Measurements from ENCODE around the gene EEF2. TPM values are rescaled to one million over a fixed set of nuclear protein-coding genes. Genes with fewer than 3 reads are reported as not detected.

The EEF2 gene
- polyA plus RNA-seq, 4 donors, result 962 to 2,089 (median 1,615) TPM

DNA sequence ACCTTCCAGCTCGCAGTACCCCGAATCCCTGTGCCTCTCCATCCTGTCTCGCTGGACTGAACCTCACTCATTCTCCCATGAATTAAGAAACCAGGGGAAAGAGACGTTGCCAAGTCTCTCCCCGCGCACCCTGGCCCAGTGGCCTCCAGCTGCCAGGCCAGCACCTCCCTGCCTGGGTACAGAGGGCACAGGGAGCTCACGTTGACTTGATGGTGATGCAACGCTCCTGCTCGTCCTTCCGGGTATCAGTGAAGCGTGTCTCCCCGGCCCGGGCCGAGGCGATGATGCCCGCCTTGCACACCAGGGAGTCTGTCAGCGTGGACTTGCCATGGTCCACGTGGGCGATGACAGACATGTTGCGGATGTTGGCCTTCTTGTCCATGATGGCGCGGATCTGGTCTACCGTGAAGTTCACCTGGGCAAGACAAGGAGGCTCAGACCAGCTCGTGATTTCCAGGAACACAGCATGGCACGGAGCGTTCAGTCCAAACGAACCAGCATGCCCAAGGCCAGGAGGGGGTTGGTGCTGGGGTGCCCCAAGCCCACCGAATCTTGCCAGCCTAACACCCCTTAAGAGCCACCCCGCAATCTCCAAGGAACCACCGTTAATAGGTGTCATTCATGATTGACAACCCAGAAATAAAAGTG is 1.2 kb downstream of the EEF2 start:
- DNase-seq (peak; percentile 66 to 88), FAIRE-seq (no peak)
- H3K4me1 ChIP-seq (ENCODE audit: control insufficient read depth in 3 of 3, insufficient read depth in 2 of 3, low read depth in 1 of 3, low read length in 2 of 3), result peaks cover 0 to 29% (median 0%) of the 10 kb centered on the region in 3 donors
- peaks cover 0 to 7% (median 0%) of the 10 kb centered on the region in 3 donors for H3K27me3 ChIP-seq (ENCODE audit: control insufficient read depth in 3 of 3, insufficient read depth in 3 of 3, low read length in 3 of 3)
- H3K27ac ChIP-seq (ENCODE audit: low read depth in 1 of 3, low read length in 2 of 3), result peak overlapping the region; percentile 90 to 98 (median 98)
- H3K9me3 ChIP-seq (ENCODE audit: control insufficient read depth in 2 of 2, insufficient read depth in 1 of 2, low read depth in 1 of 2, low read length in 1 of 2), result no peaks in the 10 kb centered on the region
- 6 to 19% (median 8%) methylated on average over 30 of the region's 30 CpGs for WGBS, 3 donors
- peak overlapping the region; percentile 85 to 97 (median 89) for H3K4me3 ChIP-seq (ENCODE audit: low read depth in 1 of 3, low read length in 3 of 3)
- peaks cover 30 to 56% (median 42%) of the 10 kb centered on the region in 3 donors for H3K36me3 ChIP-seq (ENCODE audit: control insufficient read depth in 3 of 3, insufficient read depth in 2 of 3, low read depth in 1 of 3, low read length in 3 of 3)

DNA sequence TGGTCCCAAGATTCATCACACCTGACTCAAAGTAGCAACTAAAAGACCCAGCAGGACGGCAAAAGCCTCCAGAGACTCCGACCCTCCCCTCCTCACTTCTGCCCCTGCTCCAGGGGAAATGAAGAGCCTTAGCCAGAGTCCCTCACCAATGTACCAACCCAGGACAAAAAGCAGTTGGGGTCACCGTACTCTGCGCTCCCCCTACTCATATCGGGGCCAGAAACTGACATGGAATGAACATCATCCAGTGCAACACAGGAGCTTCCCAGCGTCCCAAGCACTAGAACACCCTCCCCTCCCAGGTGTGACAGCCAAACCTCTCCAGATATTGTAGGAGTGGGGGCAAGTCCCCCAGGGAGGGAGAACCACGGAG is 1.7 kb downstream of the EEF2 start:
- Histone ChIP-seq H3K4me1 (ENCODE audit: control insufficient read depth in 3 of 3, insufficient read depth in 2 of 3, low read depth in 1 of 3, low read length in 2 of 3) (peaks cover 0 to 29% (median 0%) of the 10 kb centered on the region in 3 donors), H3K36me3 (ENCODE audit: control insufficient read depth in 3 of 3, insufficient read depth in 2 of 3, low read depth in 1 of 3, low read length in 3 of 3) (peaks cover 33 to 62% (median 44%) of the 10 kb centered on the region in 3 donors), H3K27me3 (ENCODE audit: control insufficient read depth in 3 of 3, insufficient read depth in 3 of 3, low read length in 3 of 3) (peaks cover 0 to 7% (median 0%) of the 10 kb centered on the region in 3 donors), H3K4me3 (ENCODE audit: low read depth in 1 of 3, low read length in 3 of 3) (peak overlapping the region in 2 of 3 donors; percentile 89 to 97), H3K27ac (ENCODE audit: low read depth in 1 of 3, low read length in 2 of 3) (peak overlapping the region; percentile 21 to 98 (median 69)), H3K9me3 (ENCODE audit: control insufficient read depth in 2 of 2, insufficient read depth in 1 of 2, low read depth in 1 of 2, low read length in 1 of 2) (no peaks in the 10 kb centered on the region)
- DNase-seq (no peak), FAIRE-seq (no peak)
- 45 to 61% (median 59%) methylated on average over 6 to 7 of the region's 7 CpGs for WGBS, 3 donors

DNA sequence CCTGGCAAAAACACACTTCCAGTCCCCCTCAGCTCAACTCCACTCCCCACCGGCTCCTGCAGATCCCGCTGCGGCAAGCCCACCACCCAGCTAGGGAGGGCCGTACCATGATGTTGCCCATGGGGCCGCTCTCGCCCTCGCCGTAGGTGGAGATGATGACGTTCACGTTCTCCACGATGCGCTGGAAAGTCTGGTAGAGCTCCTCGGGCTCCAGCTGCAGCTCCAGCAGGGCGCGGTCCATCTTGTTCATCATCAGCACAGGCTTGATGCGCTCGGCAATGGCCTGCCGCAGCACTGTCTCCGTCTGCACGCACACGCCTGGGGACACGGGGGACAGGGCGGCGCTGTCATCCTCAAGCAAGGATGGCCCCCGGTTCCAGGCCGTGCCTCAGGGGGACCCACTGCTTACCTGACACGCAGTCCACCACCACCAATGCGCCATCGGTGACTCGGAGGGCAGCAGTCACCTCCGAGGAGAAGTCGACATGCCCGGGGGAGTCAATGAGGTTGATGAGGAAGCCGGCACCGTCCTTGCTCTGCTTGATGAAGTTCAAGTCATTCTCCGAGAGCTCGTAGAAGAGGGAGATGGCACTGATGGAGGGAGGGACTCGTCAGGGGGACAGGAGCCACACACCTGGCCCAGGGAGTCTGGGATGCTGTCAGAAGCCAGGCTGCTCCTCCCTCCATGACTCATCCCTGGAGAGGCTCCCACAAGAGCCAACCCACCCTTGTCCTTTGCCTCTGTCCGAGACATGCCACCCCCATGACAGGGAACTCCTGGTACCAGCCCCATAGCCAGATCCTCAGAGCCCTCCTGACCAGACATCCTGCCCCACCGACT is 2.3 kb downstream of the EEF2 start:
- H3K36me3 ChIP-seq (ENCODE audit: control insufficient read depth in 3 of 3, insufficient read depth in 2 of 3, low read depth in 1 of 3, low read length in 3 of 3), result peaks cover 37 to 68% (median 48%) of the 10 kb centered on the region in 3 donors
- peaks cover 0 to 7% (median 0%) of the 10 kb centered on the region in 3 donors for H3K27me3 ChIP-seq (ENCODE audit: control insufficient read depth in 3 of 3, insufficient read depth in 3 of 3, low read length in 3 of 3)
- no peak for DNase-seq
- WGBS, 3 donors, result 78 to 87% (median 82%) methylated on average over 40 of the region's 40 CpGs
- peak overlapping the region; percentile 21 to 98 (median 69) for H3K27ac ChIP-seq (ENCODE audit: low read depth in 1 of 3, low read length in 2 of 3)
- peaks cover 0 to 29% (median 0%) of the 10 kb centered on the region in 3 donors for H3K4me1 ChIP-seq (ENCODE audit: control insufficient read depth in 3 of 3, insufficient read depth in 2 of 3, low read depth in 1 of 3, low read length in 2 of 3)
- H3K4me3 ChIP-seq (ENCODE audit: low read depth in 1 of 3, low read length in 3 of 3), result peak overlapping the region in 2 of 3 donors; percentile 89 to 97
- no peak for FAIRE-seq
- no peaks in the 10 kb centered on the region for H3K9me3 ChIP-seq (ENCODE audit: control insufficient read depth in 2 of 2, insufficient read depth in 1 of 2, low read depth in 1 of 2, low read length in 1 of 2)

DNA sequence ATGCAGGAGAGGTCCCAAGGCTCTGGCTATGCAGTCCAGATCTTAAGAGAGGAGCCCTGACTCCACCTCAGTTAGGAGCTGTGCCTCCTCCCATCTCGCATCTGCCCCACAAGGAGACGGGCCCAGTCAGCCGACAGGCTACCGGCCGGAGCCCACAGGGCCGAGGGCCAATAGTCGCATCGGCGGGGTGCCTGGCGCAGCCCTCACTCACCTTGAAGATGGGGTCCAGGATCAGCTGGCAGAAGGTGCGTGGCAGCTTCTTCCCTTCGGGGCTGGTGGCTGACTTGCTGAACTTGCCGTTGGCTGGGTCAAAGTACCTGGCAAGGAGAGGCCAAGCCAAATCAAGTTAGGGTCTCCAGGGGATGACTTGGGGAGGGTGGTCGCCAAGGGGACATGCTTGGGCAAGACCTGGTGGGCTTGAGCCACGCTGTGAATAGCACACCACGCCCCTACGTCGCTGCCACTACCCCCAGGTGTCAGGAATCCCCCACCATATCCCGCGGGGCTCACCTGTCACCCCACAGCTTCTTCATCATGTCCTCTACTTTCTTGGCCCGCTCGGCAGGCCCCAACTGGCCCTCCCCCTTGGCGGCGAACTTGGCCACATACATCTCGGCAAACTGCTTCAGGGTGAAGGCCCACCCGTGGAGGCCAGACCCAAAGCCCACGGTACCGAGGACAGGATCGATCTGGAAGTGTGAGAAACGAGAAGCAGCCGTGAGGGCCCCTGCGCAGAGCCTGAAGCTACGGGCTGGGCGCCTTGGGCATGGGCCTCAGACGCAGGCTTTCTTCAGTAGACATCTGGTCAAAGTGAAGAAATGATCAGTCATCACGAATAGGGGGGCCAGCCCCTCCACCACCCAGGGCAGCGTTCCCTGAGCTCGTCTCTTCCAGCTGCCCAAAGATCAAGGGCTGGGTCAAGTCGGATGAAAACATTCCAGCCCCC is 3.3 kb downstream of the EEF2 start:
- H3K27ac ChIP-seq (ENCODE audit: low read depth in 1 of 3, low read length in 2 of 3), result no peak overlapping the region
- peaks cover 0 to 7% (median 0%) of the 10 kb centered on the region in 3 donors for H3K27me3 ChIP-seq (ENCODE audit: control insufficient read depth in 3 of 3, insufficient read depth in 3 of 3, low read length in 3 of 3)
- FAIRE-seq (no peak), DNase-seq (no peak)
- peaks cover 45 to 77% (median 57%) of the 10 kb centered on the region in 3 donors for H3K36me3 ChIP-seq (ENCODE audit: control insufficient read depth in 3 of 3, insufficient read depth in 2 of 3, low read depth in 1 of 3, low read length in 3 of 3)
- peaks cover 0 to 22% (median 0%) of the 10 kb centered on the region in 3 donors for H3K4me1 ChIP-seq (ENCODE audit: control insufficient read depth in 3 of 3, insufficient read depth in 2 of 3, low read depth in 1 of 3, low read length in 2 of 3)
- H3K4me3 ChIP-seq (ENCODE audit: low read depth in 1 of 3, low read length in 3 of 3), result no peak overlapping the region
- no peaks in the 10 kb centered on the region for H3K9me3 ChIP-seq (ENCODE audit: control insufficient read depth in 2 of 2, insufficient read depth in 1 of 2, low read depth in 1 of 2, low read length in 1 of 2)
- WGBS, 3 donors, result 86 to 88% (median 88%) methylated on average over 38 to 39 of the region's 39 CpGs

DNA sequence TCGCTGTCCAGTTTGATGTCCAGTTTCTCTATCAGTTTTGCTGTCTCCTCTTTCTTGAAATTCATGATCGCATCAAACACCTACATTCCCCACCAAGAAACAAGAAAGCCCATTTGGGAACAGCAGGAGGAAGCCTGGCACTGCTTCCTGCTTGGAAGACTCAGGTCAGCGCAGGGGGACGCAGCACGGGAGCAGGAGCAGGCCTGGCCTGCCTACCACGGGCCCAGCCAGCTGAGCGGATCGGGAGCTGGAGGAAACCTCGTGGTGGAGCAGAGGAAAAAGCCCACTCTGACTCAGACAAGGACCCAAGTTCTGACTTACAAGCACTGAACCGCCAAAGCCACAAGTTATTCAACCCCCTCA is 3.9 kb downstream of the EEF2 start:
- FAIRE-seq (no peak), DNase-seq (no peak)
- H3K36me3 ChIP-seq (ENCODE audit: control insufficient read depth in 3 of 3, insufficient read depth in 2 of 3, low read depth in 1 of 3, low read length in 3 of 3), result peaks cover 50 to 83% (median 61%) of the 10 kb centered on the region in 3 donors
- H3K27me3 ChIP-seq (ENCODE audit: control insufficient read depth in 3 of 3, insufficient read depth in 3 of 3, low read length in 3 of 3), result peaks cover 0 to 1% (median 0%) of the 10 kb centered on the region in 3 donors
- H3K27ac ChIP-seq (ENCODE audit: low read depth in 1 of 3, low read length in 2 of 3), result no peak overlapping the region
- H3K4me3 ChIP-seq (ENCODE audit: low read depth in 1 of 3, low read length in 3 of 3), result no peak overlapping the region
- peaks cover 0 to 16% (median 0%) of the 10 kb centered on the region in 3 donors for H3K4me1 ChIP-seq (ENCODE audit: control insufficient read depth in 3 of 3, insufficient read depth in 2 of 3, low read depth in 1 of 3, low read length in 2 of 3)
- WGBS, 3 donors, result 88 to 91% (median 91%) methylated on average over 10 of the region's 10 CpGs
- H3K9me3 ChIP-seq (ENCODE audit: control insufficient read depth in 2 of 2, insufficient read depth in 1 of 2, low read depth in 1 of 2, low read length in 1 of 2), result no peaks in the 10 kb centered on the region

- DNase-seq (no peak), FAIRE-seq (no peak)
- Histone ChIP-seq H3K27ac (ENCODE audit: low read depth in 1 of 3, low read length in 2 of 3) (no peak overlapping the region), H3K4me1 (ENCODE audit: control insufficient read depth in 3 of 3, insufficient read depth in 2 of 3, low read depth in 1 of 3, low read length in 2 of 3) (peaks cover 0 to 9% (median 0%) of the 10 kb centered on the region in 3 donors), H3K27me3 (ENCODE audit: control insufficient read depth in 3 of 3, insufficient read depth in 3 of 3, low read length in 3 of 3) (no peaks in the 10 kb centered on the region), H3K9me3 (ENCODE audit: control insufficient read depth in 2 of 2, insufficient read depth in 1 of 2, low read depth in 1 of 2, low read length in 1 of 2) (no peaks in the 10 kb centered on the region), H3K36me3 (ENCODE audit: control insufficient read depth in 3 of 3, insufficient read depth in 2 of 3, low read depth in 1 of 3, low read length in 3 of 3) (peaks cover 58 to 91% (median 69%) of the 10 kb centered on the region in 3 donors), H3K4me3 (ENCODE audit: low read depth in 1 of 3, low read length in 3 of 3) (no peak overlapping the region)
- 89 to 90% (median 89%) methylated on average over 31 of the region's 31 CpGs for WGBS, 3 donors
These were observed 4.7 kb downstream of the EEF2 start for GRCh38 chr19:3980353-3981251.

GRCh38 chr19:3979674-3980352 is 5.5 kb downstream of the EEF2 start:
- 90 to 93% (median 93%) methylated on average over 24 to 25 of the region's 25 CpGs for WGBS, 3 donors
- no peaks in the 10 kb centered on the region for H3K9me3 ChIP-seq (ENCODE audit: control insufficient read depth in 2 of 2, insufficient read depth in 1 of 2, low read depth in 1 of 2, low read length in 1 of 2)
- H3K36me3 ChIP-seq (ENCODE audit: control insufficient read depth in 3 of 3, insufficient read depth in 2 of 3, low read depth in 1 of 3, low read length in 3 of 3), result peaks cover 61 to 98% (median 70%) of the 10 kb centered on the region in 3 donors
- FAIRE-seq (no peak), DNase-seq (no peak)
- no peak overlapping the region for H3K4me3 ChIP-seq (ENCODE audit: low read depth in 1 of 3, low read length in 3 of 3)
- no peak overlapping the region for H3K27ac ChIP-seq (ENCODE audit: low read depth in 1 of 3, low read length in 2 of 3)
- H3K4me1 ChIP-seq (ENCODE audit: control insufficient read depth in 3 of 3, insufficient read depth in 2 of 3, low read depth in 1 of 3, low read length in 2 of 3), result peaks cover 0 to 8% (median 0%) of the 10 kb centered on the region in 3 donors
- H3K27me3 ChIP-seq (ENCODE audit: control insufficient read depth in 3 of 3, insufficient read depth in 3 of 3, low read length in 3 of 3), result no peaks in the 10 kb centered on the region

Data from small intestine (tissue), 7 donors.